Muscle of leg (tissue), 11 donors: ENCODE measurements around the gene ADCYAP1. TPM values are rescaled to one million over a fixed set of nuclear protein-coding genes. Genes with fewer than 3 reads are reported as not detected.

ENCODE experiments used
- DNase-seq: peaks from one replicate; pipeline ENCODE4 v3.0.0; 2013
- H3K27ac ChIP-seq: one replicate; pipeline ENCODE4 v1.5.1; 2013; ENCODE audit warnings: mild to moderate bottlenecking, low read length, control low read depth
- H3K27me3 ChIP-seq: one replicate; pipeline ENCODE4 v1.6.1; 2013; ENCODE audit warnings: low read length; ENCODE audit not compliant: control insufficient read depth, insufficient read depth
- H3K36me3 ChIP-seq: one replicate; pipeline ENCODE4 v1.6.1; 2013; ENCODE audit warnings: low read length; ENCODE audit not compliant: control insufficient read depth, insufficient read depth
- H3K4me1 ChIP-seq: one replicate; pipeline ENCODE4 v1.6.1; 2013; ENCODE audit warnings: low read length; ENCODE audit not compliant: control insufficient read depth, insufficient read depth
- H3K4me3 ChIP-seq: one replicate; pipeline ENCODE4 v1.5.1; 2013; ENCODE audit warnings: low read length, control low read depth
- H3K9me3 ChIP-seq: replicated peaks from 2 replicates; pipeline ENCODE4 v1.6.1; 2013; ENCODE audit warnings: low read depth, low read length; ENCODE audit not compliant: control insufficient read depth
- WGBS: methylation state at CpG from one replicate; pipeline ENCODE4 v1.1.5; 2013; ENCODE audit warnings: missing lambda C conversion rate; ENCODE audit not compliant: insufficient coverage; 5-methylcytosine and 5-hydroxymethylcytosine counted together
- polyA plus RNA-seq, 8 donors: library from polyadenylated mRNA; unstranded; fragments of 120-200 nt; gene quantifications; one replicate each; pipeline versions ENCODE4 v1.2.1 to v1.2.3, GENCODE V29; 2013; ENCODE audit warnings: inconsistent platforms in 1 of 8, low replicate concordance in 1 of 8; ENCODE audit not compliant: insufficient read length in 8 of 8, insufficient read depth in 1 of 8
- total RNA-seq: library from RNA; stranded (reverse); fragments of 120-200 nt; gene quantifications from one replicate; pipeline ENCODE4 v1.2.4, GENCODE V29; 2013

ADCYAP1 gene
- total and polyA plus RNA-seq, 9 donors: 0.13 to 2.4 (median 0.87) TPM

GRCh38 chr18:959854-960253, 55.2 kb downstream of the ADCYAP1 start:
- Histone ChIP-seq H3K36me3 (no peaks in the 10 kb centered on the region), H3K9me3 (no peaks in the 10 kb centered on the region), H3K4me1 (no peaks in the 10 kb centered on the region), H3K4me3 (no peak overlapping the region), H3K27me3 (no peaks in the 10 kb centered on the region), H3K27ac (no peak overlapping the region)
- no CpG with 5 or more reads among the region's 5 CpGs for WGBS
- peak; percentile 16 for DNase-seq

Other genes starting within 250 kb of the ADCYAP1 start
- gene TYMS, start 247.2 kb upstream of the ADCYAP1 start, total RNA-seq: 19.7 TPM
- gene TYMS, start 247.2 kb upstream of the ADCYAP1 start, polyA plus RNA-seq: 10 to 100 TPM; 58.5 to 93.8 (median 70.3) TPM
- gene ENOSF1, start 192.2 kb upstream of the ADCYAP1 start, total RNA-seq: 16.8 TPM
- 10 to 100 TPM; 17.2 to 35.9 (median 21.5) TPM for gene ENOSF1, start 192.2 kb upstream of the ADCYAP1 start, polyA plus RNA-seq
- 57.0 TPM for gene YES1, start 92.6 kb upstream of the ADCYAP1 start, total RNA-seq
- 10 to 100 TPM; 36.1 to 70.0 (median 55.8) TPM for gene YES1, start 92.6 kb upstream of the ADCYAP1 start, polyA plus RNA-seq